ENCODE data around the gene L3HYPDH.

L3HYPDH gene

DNA sequence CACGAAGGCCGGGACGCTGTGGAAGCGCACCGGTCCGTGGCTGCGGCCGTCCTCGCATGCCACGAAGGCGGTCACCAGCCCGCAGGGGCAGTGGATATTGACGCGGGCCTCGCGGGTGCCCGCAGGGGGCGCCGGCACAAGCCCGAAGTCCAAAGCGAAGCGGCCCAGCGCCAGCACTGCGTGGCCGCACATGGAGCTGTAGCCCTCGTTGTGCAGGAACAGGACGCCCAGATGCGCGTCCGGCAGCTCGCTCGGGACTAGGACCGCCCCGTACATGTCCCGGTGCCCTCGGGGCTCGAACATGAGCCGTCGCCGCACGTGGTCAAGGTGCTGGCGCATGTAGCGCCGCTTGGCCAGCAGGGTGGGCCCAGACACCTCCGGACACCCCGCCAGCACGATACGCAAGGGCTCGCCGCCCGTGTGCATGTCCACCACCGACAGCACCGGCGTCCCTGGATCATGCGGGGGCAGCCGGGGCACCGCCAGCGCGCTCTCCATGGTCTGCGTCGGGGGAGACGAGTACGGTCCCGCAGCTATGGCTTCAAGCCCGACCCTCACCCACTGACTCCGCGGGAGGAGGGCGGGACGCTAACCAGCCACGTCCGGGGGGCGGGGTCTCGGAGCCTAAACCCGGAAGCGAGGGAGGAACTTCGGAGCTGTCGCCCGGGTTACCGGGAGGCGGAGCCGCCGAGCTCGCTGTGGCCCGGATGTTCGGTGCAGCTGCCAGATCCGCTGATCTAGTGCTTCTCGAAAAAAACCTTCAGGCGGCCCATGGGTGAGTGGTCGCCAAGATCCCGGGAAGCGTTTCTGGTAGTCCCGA is at the start of gene L3HYPDH, which contains the start of gene JKAMP:
Gene L3HYPDH (minus strand): TSS at position 590 of the 820 bp plus-strand sequence. CDS start 92 bp downstream, at position 498.
Gene JKAMP (plus strand): TSS at position 699 of the 820 bp plus-strand sequence. CDS start 73 bp downstream, at position 772.
- peak; percentile 90 for DNase-seq (ENCODE audit: low read depth)

- DNase-seq (ENCODE audit: low read depth) = no peak
These were observed 48.2 kb upstream of the L3HYPDH start for GRCh38 chr14:59532419-59532818.

DNA sequence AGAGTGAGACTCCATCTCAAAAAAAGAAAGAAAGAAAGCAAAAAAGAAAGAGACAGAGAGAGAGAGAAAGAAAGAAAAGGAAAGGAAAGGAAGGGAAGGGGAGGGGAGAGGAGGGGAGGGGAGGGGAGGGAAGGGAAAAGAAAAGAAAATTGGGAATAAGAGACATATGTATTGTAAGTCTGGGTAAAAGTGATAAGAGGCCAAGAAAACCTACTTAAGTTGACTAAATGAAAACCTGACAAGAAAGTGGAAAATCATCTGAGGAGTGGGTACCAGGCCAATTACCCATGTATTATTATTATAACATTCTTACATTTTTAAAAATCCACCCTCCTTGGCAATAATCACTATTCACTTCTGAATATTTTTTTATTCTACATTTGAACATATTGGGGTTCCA is 46.1 kb upstream of the L3HYPDH start:
- DNase-seq (ENCODE audit: low read depth) = no peak

DNA sequence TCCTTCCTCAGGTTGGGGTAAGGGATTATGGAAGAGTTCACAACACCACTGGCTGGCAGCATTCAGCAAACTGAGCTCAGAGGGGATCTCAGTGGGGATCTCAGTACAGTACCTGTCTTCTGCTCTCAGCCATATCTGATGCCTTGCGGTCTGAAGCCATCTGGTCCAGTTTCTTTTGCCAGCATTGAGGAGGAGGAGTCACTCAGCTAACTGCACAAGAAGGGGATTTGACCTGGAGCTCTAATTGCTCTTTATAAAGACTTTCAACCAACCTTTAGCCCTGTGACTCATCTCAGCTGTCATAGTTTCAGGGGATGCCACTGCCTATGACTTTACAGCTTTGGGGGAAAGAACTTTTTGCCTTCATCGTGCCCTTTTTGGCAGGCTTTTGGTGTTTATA is 45.0 kb upstream of the L3HYPDH start:
- DNase-seq (ENCODE audit: low read depth) = no peak

DNA sequence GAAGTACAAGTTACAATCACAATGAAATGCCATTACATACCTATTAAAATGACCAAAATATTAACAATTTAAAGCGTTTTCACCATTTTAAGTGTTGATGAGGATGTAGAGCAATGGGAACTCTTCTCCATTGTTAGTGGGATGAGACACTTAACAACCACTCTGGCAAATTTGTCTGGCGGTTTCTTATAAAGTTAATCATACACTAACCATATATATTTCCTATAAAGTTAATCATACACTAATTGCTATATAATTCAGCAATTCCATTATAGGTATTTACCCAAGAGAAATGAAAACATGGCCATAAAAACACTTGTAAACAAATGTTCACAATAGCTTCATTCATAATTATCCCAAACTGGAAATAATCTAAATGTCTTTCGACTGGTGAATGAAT is 36.0 kb upstream of the L3HYPDH start:
- DNase-seq (ENCODE audit: low read depth) = no peak

DNA sequence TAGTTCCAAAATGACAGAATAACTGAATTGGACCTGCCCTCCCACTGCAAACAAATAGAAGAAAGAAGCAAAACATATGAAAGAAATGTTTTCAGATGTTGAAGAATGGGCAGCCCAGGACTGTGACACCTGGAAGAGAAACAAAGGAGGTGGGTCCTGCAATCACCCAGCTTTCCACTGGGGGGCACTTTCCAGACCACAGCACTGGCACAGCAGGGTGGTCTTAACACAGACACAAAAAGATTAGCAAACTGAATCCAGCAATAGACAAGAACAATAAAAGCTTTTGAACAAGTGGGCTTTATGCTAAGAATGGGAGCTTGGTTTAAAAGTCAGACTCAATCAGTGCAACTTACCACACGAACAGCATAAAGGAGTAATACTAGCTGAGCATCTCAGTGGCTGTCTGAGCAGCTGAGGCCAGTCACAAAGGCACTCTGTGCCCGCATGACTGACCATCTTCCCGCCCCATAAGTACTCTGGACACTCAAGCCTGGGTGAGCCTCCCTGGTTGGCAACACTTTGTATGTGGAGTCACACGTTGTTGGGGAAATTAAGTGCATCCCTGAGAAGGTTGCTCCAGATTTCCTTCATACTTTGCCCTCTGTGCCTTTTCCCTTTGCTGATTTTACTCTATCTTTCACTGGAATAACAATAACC is 27.8 kb upstream of the L3HYPDH start:
- no peak for DNase-seq (ENCODE audit: low read depth)

DNA sequence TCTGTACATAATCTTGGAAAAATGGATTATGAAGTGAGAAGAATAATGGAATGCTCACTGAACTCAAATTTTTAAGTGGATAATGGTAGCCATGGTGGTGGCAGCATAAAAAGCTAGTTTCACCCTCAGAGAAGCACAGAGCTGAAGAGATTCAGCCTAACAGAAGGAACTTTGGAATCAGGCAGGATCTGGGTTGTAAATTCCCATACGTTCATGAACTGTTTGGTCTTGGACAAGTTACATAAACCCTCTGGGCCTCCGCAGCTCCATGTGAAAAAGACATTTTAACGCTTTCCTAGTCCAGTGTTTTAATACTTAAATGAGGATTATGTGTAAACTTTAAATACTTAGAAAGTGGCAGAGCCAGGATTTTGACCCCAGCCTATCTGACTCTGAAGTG is 26.8 kb upstream of the L3HYPDH start:
- DNase-seq (ENCODE audit: low read depth) = no peak

DNA sequence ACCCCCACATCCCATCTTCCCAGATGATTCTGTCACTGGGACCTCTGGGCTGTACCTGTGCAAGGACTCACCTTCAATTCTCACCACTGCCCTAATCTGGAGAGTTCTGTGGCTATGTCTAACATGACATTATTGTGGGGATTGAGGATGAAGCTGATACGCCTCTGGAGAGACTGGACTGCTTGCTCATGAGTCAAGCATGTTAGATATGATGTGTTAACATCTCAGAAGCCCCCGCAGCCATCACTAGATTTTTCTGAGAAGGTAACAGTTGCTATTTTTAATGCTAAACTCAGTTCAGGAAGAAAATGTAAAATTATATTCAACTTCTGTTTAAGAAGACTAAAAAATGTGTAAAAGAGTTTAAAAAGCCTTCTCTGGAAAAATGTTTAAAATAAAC is 25.8 kb upstream of the L3HYPDH start:
- no peak for DNase-seq (ENCODE audit: low read depth)

- DNase-seq (ENCODE audit: low read depth) = no peak
These were observed 24.9 kb upstream of the L3HYPDH start for GRCh38 chr14:59509101-59509500.

DNA sequence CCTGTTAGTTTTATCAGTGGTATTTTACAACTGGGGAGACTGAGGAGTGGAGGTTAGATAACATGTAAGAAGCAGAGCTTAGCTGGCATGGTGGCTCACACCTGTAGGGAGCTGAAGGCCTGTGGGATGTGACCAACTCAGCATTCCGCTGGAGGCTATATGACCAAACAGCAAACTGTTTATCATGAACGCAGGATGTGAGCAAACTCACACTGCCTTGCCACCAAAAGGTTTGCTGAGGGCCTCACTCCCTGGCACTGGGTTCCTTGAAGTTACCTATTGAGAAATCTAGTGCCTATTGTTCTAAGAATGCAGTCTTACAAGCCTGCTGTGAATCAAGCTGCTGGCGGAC is 23.5 kb upstream of the L3HYPDH start:
- DNase-seq (ENCODE audit: low read depth) = no peak

GRCh38 chr14:59507063-59507751 is 23.0 kb upstream of the L3HYPDH start:
- peak; percentile 14 for DNase-seq (ENCODE audit: low read depth)

- DNase-seq (ENCODE audit: low read depth) = no peak
These were observed 19.0 kb upstream of the L3HYPDH start for GRCh38 chr14:59503256-59503655.

DNA sequence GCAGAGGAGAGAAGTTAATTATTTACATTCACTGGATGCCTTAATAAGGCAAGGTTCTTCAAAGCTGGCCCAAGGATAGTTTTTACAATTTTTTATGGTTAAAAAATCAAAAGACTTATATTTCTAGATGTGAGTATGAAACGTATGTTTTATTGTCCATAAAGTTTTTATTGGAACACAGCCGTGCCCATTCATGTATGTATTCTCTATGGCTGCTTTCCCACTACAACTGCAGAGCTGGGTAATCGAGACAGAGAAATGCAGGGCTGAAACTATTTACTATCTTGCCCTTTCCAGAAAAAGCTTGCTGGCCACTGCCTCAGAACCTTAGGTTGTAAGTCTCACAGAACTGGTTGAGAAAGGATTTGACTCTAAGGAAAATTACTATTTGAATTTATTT is 16.5 kb upstream of the L3HYPDH start:
- no peak for DNase-seq (ENCODE audit: low read depth)

DNA sequence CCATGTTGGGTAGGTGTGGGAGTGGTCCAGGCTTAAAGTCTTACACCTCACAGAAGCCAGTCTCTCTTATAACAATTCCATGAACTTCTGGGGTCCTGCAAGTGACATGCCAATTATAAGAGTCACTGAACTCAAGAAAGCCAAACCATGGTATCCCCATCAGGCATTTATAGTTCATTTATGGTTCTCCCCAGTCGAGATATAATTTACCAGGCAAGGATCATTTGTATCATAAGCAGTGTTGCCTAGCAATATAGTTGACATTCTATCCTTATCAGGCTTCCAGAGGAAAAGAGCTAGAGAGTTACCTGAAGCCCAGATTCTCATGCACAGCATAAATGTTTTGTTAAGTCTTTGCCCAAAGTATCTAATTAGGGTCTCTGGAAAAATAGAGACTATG is 8.2 kb upstream of the L3HYPDH start:
- DNase-seq (ENCODE audit: low read depth) = no peak

GRCh38 chr14:59490756-59491155 is 6.5 kb upstream of the L3HYPDH start:
- no peak for DNase-seq (ENCODE audit: low read depth)

DNA sequence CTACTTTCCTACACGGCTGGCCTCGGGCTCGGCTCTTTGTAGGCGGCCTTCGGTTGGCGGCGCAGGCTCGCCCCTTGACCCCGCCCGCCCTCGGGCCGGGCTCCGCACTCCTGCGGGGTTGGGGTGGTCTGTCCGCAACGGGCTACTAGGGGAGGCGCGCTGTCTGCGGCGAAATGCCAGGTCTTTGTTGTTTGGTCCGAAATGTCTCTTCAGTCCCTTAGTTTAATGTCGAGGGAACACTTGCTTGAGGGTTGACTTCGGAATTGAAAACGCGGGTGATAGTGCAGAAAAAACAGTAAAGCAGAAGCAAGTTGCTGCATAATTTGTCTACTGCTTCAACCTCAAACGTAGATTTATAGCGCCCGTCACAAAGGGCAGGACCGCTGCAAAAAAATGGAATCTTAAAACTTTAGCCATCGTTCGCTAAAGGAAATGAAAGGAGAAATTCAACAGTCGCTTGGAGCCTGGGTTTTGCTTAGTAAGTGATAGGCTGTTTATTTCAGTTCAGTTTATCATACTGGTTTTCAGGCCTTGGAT is 499 bp upstream of the L3HYPDH start:
- no peak for DNase-seq (ENCODE audit: low read depth)

DNA sequence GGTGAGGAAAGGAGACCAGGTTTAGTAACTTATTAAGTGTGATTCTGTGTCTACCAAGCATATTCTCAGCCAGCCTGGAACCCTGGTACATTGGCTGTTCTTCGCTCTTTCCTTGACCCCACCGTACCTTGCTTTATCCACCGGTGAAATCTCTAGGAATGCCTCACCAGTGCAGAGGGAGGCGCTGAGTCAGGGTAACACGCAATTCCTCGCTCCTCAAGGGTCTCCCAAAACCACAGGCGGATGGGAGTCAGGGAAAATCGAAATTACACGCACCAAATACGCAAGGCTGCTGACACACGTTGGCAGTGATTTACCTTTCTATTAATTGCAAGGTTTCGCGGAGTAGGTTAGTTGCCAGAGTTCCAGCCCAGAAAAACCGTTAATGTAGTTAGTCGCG is 845 bp downstream of the L3HYPDH start:
- DNase-seq (ENCODE audit: low read depth) = no peak

- peak; percentile 60 for DNase-seq (ENCODE audit: low read depth)
These were observed 1.5 kb downstream of the L3HYPDH start for GRCh38 chr14:59482541-59483331.

DNA sequence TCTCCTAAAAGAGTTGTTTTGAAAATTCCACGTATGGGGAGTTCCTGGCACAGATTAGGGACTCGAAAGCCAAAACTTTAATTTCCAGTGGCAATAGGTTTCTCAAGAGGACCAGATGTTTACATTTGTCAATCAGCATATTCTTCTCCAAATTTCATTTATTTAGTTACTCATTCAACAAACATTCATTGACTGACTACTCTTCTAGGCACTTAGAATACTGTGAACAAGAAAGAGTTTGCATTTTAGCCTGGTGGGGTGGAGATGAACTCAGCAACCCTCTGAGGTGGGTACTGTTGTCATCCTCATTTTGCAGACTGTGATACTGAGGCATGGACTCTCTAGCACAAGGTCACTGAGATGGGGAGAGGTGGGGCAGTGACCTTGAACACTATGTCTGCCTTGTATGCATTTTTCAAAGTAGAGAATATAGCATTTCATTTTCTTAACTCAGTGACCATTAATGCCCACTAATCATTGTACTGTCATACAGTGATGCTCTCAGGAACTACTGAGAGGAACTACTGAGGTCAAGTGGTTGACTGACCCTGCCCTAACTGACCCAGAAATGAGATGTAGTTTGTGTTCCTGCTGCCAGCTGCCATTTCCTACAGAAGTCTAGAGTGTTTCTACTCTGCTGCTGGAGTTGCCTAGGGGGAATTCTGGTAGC is 2.2 kb downstream of the L3HYPDH start:
- peak; percentile 41 for DNase-seq (ENCODE audit: low read depth)

DNA sequence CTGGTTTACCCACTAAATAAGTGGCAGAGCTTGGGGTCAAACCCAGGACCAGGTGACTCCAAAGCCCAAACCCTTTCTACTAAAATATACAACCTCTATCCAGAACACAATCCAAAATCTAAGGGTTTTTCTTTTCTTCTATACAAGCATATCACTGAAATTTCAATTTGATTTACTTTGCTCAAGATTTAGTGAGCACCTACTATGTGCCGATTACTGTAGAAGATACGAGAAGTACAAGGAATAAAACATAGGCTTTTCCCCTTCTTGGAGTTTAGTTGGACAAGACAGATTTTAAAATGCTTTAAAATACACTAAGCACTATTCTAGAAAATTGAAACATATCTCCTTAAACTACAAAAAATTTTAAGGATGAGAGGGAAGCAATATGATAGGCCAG is 2.8 kb downstream of the L3HYPDH start:
- no peak for DNase-seq (ENCODE audit: low read depth)

GRCh38 chr14:59480166-59480565 is 4.0 kb downstream of the L3HYPDH start:
- DNase-seq (ENCODE audit: low read depth) = no peak

Data from stromal cell of bone marrow (primary cell).